ENCODE data around the gene SPHK1.

SPHK1 gene

GRCh38 chr17:76399175-76400172 lies 15.1 kb downstream of the SPHK1 start:
- Histone ChIP-seq H3K4me2 (ENCODE audit: low read length) (no peak overlapping the region), H4K20me1 (ENCODE audit: insufficient read depth, low read length) (no peaks in the 10 kb centered on the region)
- TF ChIP-seq CTCF (IDR thresholded peaks at IDR 0.05; ENCODE audit: low read depth, low read length): no peak
- no peak for TF ChIP-seq EZH2phosphoT487 (IDR thresholded peaks at IDR 0.05; ENCODE audit: low read depth)

GRCh38 chr17:76402711-76403110 lies 18.3 kb downstream of the SPHK1 start:
- peaks cover 10% of the 10 kb centered on the region for H4K20me1 ChIP-seq (ENCODE audit: insufficient read depth, low read length)
- H3K79me2 ChIP-seq (ENCODE audit: low read length): peaks cover 9% of the 10 kb centered on the region
- H3K4me2 ChIP-seq (ENCODE audit: low read length): no peak overlapping the region
- H3K36me3 ChIP-seq (replicated peaks; ENCODE audit: low read depth, low read length): peaks cover 24% of the 10 kb centered on the region
- no peaks in the 10 kb centered on the region for H3K27me3 ChIP-seq (ENCODE audit: low read depth, low read length)
- peaks cover 8% of the 10 kb centered on the region for H3K4me1 ChIP-seq (ENCODE audit: low read length)
- no peak overlapping the region for H2AFZ ChIP-seq (ENCODE audit: low read depth, low read length)
- no peak overlapping the region for H3K9ac ChIP-seq (ENCODE audit: low read length)
- H3K27ac ChIP-seq (ENCODE audit: low read length): no peak overlapping the region
- no peaks in the 10 kb centered on the region for H3K9me3 ChIP-seq (ENCODE audit: insufficient read depth, low read length)
- no peak overlapping the region for H3K4me3 ChIP-seq (ENCODE audit: low read length)
- TF ChIP-seq EZH2phosphoT487 (IDR thresholded peaks at IDR 0.05; ENCODE audit: low read depth): no peak
- no peak for TF ChIP-seq CTCF (IDR thresholded peaks at IDR 0.05; ENCODE audit: low read depth, low read length)

More at GRCh38 chr17:76399175-76400172, 15.1 kb downstream of the SPHK1 start:
- Histone ChIP-seq H3K9me3 (ENCODE audit: insufficient read depth, low read length) (no peaks in the 10 kb centered on the region), H3K36me3 (replicated peaks; ENCODE audit: low read depth, low read length) (peaks cover 42% of the 10 kb centered on the region), H2AFZ (ENCODE audit: low read depth, low read length) (no peak overlapping the region), H3K27ac (ENCODE audit: low read length) (no peak overlapping the region), H3K4me3 (ENCODE audit: low read length) (no peak overlapping the region), H3K9ac (ENCODE audit: low read length) (no peak overlapping the region), H3K79me2 (ENCODE audit: low read length) (no peaks in the 10 kb centered on the region), H3K27me3 (ENCODE audit: low read depth, low read length) (no peaks in the 10 kb centered on the region), H3K4me1 (ENCODE audit: low read length) (no peaks in the 10 kb centered on the region)

GRCh38 chr17:76404256-76404655 lies 19.8 kb downstream of the SPHK1 start:
- peaks cover 18% of the 10 kb centered on the region for H3K36me3 ChIP-seq (replicated peaks; ENCODE audit: low read depth, low read length)
- H2AFZ ChIP-seq (ENCODE audit: low read depth, low read length): no peak overlapping the region
- peaks cover 14% of the 10 kb centered on the region for H3K4me1 ChIP-seq (ENCODE audit: low read length)
- no peak overlapping the region for H3K27ac ChIP-seq (ENCODE audit: low read length)
- no peak overlapping the region for H3K4me3 ChIP-seq (ENCODE audit: low read length)
- TF ChIP-seq EZH2phosphoT487 (IDR thresholded peaks at IDR 0.05; ENCODE audit: low read depth) (no peak), CTCF (IDR thresholded peaks at IDR 0.05; ENCODE audit: low read depth, low read length) (no peak)
- H3K79me2 ChIP-seq (ENCODE audit: low read length): peaks cover 16% of the 10 kb centered on the region
- H3K9ac ChIP-seq (ENCODE audit: low read length): no peak overlapping the region
- H3K9me3 ChIP-seq (ENCODE audit: insufficient read depth, low read length): no peaks in the 10 kb centered on the region
- H3K27me3 ChIP-seq (ENCODE audit: low read depth, low read length): no peaks in the 10 kb centered on the region
- peaks cover 17% of the 10 kb centered on the region for H4K20me1 ChIP-seq (ENCODE audit: insufficient read depth, low read length)
- no peak overlapping the region for H3K4me2 ChIP-seq (ENCODE audit: low read length)

- peaks cover 14% of the 10 kb centered on the region for H3K4me1 ChIP-seq (ENCODE audit: low read length)
- TF ChIP-seq EZH2phosphoT487 (IDR thresholded peaks at IDR 0.05; ENCODE audit: low read depth) (no peak), CTCF (IDR thresholded peaks at IDR 0.05; ENCODE audit: low read depth, low read length) (no peak)
- H3K4me2 ChIP-seq (ENCODE audit: low read length): no peak overlapping the region
- peaks cover 17% of the 10 kb centered on the region for H4K20me1 ChIP-seq (ENCODE audit: insufficient read depth, low read length)
- H3K27ac ChIP-seq (ENCODE audit: low read length): no peak overlapping the region
- H3K9ac ChIP-seq (ENCODE audit: low read length): no peak overlapping the region
- H3K9me3 ChIP-seq (ENCODE audit: insufficient read depth, low read length): no peaks in the 10 kb centered on the region
- H3K4me3 ChIP-seq (ENCODE audit: low read length): no peak overlapping the region
- no peaks in the 10 kb centered on the region for H3K27me3 ChIP-seq (ENCODE audit: low read depth, low read length)
- no peak overlapping the region for H2AFZ ChIP-seq (ENCODE audit: low read depth, low read length)
- H3K36me3 ChIP-seq (replicated peaks; ENCODE audit: low read depth, low read length): peaks cover 16% of the 10 kb centered on the region
- H3K79me2 ChIP-seq (ENCODE audit: low read length): peaks cover 16% of the 10 kb centered on the region
These were observed 20.7 kb downstream of the SPHK1 start for GRCh38 chr17:76404976-76405563.

All from OCI-LY3 (cell line).